M059J (cell line): ENCODE results near the gene KLC1. TPM values are rescaled to one million over a fixed set of nuclear protein-coding genes. Genes with fewer than 3 reads are reported as not detected.

ENCODE experiments used
- DNase-seq: peaks from one replicate; pipeline ENCODE4 v3.0.0-alpha.2; 2012; ENCODE audit warnings: low read depth
- total RNA-seq: library from RNA; depleted of rRNA; stranded (reverse); fragments of >200 nt; shearing (Covaris generic); gene quantifications from 2 replicates; pipeline ENCODE4 v1.2.3, GENCODE V29; 2014

The KLC1 gene
- total RNA-seq, 1 experiment from 2014 or later = 101 TPM

DNA sequence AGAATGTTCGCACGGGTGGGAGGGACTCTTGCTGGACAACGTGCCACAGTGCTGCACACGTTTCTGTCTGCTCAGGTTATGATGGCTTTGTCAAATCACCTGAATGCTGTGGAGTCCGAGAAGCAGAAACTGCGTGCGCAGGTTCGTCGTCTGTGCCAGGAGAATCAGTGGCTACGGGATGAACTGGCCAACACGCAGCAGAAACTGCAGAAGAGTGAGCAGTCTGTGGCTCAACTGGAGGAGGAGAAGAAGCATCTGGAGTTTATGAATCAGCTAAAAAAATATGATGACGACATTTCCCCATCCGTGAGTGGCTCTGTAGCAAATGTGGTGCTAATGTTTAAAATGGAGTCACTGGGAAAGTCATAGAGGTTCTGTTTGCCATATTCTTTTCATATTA is 28.5 kb downstream of the KLC1 start:
- DNase-seq = no peak

DNA sequence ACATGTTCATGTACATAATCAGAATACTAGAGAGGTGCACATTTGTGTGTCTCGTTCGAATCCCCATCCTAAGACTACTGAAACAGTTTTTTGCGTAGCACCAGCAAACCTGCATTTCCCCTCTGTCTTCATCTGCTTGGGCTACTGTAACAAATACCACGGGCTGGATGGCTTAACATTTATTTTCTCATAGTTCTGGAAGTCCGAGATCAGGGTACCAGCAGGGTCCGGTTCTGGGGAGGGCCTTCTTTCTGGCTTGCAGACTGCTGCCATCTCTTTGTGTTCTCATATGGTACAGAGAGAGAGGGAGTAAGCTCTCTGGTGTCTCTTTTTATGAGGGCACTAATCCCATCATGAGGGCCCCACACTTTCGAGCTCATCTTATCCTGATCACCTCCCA is 30.6 kb downstream of the KLC1 start:
- DNase-seq = no peak

DNA sequence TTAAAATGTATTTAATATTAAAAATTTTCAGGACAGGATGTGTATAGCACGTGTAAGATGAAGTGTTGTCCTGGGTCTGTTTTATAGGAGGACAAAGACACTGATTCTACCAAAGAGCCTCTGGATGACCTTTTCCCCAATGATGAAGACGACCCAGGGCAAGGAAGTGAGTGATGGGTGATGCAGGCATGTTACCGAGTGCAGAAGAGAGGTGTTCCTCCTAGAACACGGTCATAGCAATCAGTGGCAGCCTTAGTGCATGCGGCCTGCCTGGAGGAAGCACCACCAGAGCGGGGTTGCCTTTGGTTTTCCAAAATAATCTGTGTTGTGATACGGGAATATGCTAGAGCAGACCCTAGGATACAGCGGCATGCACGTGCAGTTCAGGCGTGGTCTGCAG is 33.0 kb downstream of the KLC1 start:
- no peak for DNase-seq

DNA sequence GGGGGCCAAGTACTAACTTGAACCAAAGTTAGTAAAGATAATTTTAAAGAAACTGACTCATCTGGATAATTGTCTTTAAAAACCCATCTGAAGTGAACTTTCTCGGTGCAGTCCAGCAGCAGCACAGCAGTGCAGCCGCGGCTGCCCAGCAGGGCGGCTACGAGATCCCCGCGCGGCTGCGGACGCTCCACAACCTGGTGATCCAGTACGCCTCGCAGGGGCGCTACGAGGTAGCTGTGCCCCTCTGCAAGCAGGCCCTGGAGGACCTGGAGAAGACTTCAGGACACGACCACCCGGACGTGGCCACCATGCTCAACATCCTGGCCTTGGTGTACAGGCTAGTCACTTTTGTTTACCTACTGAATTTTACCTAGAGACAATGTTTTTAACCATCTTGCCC is 33.6 kb downstream of the KLC1 start:
- no peak for DNase-seq

DNA sequence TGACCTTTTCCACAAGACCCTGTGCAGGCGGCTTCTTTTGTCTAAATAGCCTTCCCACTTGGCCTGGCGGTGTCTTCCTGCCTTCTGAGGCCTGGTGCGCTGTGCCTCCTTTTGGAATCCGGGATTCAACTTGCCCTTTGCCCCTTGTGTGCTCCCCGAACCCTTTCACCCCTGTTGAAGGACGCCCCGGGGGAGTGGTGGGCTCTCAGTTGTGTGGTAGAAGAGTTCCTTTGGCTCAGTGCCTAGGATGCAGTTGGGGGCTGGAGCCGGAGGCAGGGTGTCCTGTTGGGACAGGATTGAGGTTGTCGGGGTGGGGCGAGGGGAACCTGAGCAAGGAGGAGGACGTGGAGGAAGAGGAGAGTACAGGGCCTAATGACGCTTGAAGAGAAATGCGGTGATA is 34.5 kb downstream of the KLC1 start:
- no peak for DNase-seq

DNA sequence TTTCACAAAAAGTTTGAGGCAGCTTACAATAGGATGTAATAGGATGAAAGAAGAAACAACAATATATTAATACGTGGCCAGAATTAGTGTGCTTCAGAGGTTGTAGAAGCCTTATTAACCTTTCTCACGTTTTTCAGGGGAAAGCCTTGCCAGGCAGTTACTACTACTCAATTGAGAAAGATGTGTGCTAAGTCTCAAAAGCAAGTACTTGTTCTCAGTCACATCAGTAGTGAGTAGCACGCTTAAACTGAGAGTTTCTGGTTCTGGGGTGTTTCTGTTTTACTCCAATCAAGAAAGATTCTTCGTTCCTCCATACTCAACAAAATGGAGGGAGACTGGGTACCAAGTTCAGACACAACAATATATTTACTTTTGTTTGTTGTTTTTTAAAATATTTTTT is 38.7 kb downstream of the KLC1 start:
- no peak for DNase-seq

DNA sequence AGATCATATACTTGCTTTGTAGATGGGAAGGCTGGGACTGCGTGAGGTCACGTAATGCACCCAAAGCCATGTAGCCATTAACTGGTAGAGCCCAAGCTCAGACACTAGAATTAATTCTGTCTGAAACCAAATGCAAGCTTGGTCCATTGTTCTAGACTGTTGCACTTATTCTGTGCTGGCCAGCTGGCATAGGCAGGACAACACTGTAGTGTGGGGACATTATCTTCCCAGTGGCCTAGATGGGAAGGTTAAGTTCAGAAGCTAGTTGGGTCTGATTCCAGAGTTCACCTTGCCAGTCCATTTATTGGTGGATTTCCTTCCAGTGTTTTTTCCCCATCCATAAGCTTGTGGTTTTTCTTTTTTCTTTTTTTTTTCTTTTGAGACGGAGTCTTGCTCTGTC is 39.1 kb downstream of the KLC1 start:
- DNase-seq = no peak

DNA sequence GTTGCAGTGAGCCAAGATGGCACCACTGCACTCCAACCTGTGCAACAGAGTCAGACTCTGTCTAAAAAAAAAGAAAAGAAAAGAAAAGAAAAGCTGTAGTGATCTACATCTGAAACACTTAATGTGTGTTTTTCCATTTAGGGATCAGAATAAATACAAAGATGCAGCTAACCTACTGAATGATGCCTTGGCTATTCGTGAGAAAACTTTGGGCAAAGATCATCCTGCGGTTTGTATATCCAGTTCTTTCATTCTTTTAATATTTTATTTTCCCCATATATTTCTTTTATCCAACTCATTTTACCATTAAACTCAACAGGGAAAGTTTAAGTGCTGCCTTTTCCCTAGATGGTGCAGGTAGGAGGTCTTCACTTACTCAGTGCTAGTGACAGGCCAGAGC is 40.4 kb downstream of the KLC1 start:
- no peak for DNase-seq

DNA sequence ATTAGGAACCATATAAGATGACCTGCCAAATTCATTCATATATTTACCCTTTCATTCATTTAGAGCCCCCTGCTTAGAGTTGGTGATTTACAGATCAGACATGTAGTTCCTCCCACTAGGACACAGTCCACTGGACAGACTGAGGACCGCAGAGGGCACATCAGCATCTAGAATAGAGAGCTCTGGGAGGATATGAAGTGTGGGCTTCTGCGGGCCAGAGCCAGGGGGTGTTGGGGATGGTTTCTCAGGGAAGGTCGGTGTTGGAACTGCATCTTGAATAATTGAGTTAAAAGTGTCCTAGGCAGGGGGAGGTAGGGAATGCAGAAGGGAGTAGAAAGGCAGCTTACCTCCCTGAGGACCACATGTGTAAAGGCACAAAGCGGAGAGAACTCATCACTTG is 42.9 kb downstream of the KLC1 start:
- no peak for DNase-seq

DNA sequence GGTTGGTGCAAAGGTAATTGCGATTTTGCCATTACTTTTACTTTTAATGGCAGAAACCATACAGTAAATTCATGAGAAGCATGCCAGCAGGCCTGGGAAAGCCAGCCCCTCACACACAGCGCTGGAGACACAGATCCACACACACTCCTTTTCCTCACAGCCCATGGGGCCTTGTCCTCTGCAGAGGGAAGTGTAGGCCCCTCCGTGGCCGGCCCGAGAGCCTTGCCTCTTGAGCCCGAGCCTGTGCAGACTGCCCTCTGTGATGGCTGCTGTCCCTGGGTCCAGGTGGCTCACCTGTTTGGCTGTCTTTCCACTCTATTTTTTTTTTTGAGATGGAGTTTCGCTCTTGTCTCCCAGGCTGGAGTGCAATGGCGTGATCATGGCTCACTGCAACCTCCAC is 46.9 kb downstream of the KLC1 start:
- DNase-seq = no peak

DNA sequence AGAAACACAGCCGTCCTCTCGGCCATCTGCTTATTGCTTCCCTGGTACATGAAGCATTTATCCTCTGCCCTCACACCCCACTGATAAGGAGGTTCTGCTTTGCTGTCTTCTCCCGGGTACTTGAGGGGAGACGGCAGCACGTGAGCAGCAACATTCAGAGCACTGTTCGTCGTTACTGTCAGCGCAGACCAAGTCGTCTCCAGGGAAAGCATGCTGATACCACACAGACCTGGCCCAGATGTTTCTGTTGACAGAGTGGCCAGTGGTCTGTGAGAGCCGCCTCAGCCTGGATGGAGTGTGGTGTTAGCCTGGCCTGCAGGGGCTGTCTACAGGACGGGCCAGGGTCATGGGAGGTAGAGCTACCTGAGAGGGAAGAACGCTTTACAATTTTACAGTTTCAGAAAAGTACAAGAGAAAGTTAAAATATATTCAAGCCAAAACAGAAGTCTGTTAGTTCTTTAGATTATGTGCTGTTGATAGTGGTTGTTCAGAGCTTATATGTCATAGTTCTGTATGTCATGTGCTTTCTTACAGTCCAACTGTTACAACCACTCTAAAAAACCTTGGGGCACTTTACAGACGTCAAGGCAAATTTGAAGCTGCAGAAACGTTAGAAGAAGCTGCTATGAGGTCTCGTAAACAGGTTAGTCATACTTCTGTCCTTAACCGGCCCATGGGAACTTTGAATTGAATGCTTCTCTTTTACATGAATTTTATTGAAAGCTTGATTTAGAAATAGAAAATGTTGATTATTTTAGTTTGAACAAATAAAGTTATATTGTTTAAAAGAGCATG is 48.1 kb downstream of the KLC1 start:
- DNase-seq = peak; percentile 60

DNA sequence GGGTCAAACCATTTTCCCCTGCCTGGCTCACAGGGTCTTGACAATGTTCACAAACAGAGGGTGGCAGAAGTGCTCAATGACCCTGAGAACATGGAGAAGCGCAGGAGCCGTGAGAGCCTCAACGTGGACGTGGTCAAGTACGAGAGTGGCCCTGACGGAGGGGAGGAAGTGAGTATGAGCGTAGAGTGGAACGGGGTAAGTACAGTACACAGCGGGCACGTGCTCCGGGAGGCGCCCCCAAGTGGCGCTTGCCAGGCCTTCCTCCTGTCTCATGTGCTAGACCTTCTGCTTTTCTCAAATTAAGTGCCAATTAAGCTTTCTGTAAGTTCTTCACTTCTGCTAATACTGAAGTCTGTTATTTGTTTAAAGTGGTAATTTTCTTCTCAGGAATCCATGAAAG is 50.3 kb downstream of the KLC1 start:
- no peak for DNase-seq

DNA sequence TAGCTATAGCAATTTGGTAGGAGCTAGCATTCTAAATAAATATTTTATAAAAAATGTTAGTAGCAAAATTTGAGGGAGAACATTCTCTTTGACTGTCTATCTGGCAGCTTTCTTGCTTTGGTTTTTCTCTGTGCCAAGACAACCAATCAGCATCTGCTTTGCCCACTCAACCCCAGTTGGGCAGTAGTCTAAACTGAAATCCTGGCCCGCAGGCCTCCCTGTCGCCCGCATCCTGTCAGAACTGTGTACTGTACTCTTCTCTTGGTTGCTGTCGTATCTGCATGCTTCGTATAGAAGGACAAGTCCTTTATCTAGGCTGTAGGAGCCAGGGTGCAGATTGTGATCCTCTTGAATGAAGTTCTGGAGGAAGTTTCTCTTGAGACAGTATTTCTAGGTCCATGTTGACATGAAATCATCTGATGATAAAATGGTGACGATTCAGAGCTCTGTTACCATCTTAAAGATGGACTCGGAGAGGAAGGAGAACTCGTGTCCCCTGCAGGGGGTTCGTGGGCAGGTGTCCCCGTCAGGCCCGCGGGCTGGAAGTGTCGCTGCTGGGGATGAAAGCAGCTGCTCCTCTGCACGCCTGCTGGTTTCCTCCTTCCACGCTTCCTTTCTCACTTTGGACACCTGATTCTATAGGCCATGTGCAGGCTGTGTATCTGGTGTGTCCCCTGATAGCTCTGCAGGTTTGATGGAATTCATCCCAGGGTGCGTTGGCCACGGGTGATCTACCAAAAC is 51.6 kb downstream of the KLC1 start:
- DNase-seq = no peak

DNA sequence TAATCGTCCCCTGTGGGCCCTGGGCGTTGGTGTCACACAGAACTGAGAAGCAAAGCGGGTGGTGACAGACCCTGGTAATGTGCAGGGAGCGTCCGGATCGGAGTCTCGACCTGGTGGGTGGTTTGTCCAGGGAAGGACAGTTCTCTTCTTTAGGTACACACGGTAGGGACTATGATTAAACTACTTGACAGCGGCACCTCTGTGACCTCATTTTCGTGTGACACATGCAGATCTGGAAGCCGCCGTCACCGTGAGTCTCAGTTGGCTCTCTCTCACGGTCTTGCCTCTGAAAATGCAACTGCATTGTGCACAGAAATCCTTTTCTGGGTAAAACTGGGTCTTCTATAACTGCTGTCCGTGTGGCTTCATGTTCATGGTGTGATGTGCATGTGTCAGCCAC is 54.1 kb downstream of the KLC1 start:
- no peak for DNase-seq

DNA sequence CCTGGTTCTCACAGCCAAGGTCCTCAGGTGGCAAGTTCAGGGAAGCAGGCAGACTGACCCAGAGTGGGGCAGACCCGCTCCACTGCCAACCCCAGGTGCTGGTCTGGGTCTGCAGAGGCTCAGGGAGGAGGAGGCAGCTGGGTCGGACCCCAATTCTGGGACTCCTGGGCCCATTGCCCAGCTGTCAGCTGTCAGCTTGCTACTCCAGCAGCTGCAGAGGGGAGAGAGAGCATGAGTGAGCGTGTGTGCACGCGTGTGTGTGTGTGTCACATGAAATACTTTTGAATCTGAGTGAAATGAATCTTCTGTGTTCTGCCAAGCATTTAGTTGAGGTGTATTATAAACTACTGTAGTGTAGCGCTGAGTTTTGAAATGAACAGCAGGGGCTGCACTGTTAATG is 55.5 kb downstream of the KLC1 start:
- DNase-seq = no peak

DNA sequence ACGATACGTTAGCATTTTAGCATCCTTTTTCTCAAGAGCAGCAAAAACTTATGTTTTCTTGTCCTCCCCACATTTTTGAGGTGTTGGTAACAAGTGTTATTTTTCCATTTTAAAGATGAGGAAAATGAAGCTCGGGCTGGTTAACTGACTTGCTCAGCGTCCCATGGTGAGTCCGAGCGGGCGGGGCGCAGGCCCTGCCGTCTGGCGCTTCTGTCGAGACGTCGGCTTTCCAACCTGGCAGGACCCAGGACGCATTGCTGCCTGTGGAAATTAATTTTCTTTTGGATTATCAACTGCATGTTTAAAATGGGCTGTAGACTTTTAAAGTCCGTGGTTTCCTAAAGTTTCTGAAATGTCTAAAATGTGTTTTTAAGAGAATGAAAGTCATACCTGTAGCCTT is 55.9 kb downstream of the KLC1 start:
- DNase-seq = no peak

DNA sequence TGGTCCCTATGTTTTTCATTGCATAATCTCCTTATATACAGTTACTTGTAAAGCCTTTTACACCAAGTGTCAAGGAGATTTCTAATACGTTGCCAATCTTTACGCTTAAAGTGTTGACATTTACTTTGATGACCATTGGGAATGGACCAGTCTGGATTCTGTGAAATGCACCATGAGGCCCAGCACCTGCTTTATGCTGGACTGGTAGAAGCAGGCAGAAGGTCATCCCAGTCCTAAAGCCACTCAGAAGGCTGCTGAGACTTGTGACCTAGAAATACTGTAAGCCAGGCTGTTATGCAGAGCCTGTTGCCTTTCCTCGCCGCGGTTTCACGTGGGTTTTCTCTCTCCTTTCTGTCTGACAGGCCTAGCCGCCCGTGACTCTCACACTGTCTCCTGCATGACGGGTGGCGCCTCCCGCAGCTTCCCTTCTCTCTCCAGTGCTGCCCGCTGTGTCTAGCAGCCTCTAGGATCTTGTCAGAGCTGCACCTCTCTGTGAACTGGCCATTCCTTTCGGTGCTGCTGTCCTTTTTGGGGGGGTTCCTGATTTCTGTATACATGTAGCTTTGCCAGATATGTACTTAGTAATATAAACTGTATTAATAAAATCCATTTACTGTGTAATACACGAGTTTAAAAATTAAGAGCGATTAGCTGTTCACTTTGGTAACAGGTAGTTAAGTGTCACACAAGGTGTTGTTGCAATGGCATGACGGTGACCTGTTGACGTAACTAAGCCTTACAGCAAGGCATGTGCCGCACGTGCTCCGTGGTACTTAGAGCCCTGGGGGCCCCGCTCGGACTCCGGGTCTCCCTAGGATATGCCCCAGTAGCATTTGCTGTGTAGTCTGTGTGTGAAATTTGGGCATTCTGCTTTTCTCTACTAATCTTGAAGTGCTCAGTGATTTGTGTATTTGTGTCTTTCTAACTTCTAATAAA is 56.5 kb downstream of the KLC1 start:
- DNase-seq = no peak

DNA sequence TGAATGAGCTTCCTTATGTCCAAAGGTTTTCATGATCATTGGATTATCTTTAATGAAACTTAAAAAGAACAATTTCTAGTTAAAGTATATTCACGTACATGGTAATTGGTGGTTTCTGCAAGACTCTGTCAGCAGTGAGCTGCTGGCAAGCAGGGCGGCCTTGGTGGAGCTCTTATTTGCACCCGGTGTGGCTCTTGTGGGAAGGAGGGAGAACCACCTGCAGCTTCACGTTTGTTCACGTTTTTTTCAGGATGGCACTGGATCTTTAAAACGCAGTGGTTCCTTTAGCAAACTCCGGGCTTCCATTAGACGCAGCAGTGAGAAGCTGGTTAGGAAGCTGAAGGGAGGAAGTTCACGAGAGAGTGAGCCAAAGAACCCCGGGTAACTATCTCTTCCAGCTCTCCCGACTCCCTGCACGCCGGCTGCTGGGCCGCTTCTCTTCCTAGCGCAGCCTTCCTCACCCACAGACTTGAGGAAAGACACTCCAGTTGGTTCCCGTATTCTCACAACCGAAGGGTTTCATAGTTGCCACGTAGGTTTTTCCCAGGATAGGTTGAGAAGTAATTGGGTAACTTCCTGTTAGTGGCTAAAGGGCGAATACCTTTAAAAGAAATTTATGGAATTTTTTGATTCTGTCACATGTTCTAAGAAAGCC is 57.9 kb downstream of the KLC1 start:
- DNase-seq = no peak

DNA sequence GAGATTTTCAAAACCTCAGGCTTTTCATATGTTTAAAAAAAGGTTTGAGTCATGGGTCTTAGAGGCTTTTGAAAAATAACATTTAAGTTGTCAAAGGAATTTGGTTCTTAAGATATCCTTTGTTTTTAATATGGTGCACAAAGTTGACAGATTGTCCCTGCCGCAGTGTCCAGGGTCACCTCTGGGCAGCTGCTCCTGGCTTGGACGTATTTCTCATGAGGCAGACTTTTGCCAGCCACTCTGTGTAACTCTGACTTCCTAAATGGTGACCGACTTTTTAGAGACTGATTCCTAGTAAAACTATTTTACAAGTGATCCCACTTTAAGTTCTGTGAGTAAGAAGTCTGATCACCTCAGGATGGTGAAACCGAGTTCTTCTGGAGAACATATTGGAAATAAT is 58.7 kb downstream of the KLC1 start:
- no peak for DNase-seq

DNA sequence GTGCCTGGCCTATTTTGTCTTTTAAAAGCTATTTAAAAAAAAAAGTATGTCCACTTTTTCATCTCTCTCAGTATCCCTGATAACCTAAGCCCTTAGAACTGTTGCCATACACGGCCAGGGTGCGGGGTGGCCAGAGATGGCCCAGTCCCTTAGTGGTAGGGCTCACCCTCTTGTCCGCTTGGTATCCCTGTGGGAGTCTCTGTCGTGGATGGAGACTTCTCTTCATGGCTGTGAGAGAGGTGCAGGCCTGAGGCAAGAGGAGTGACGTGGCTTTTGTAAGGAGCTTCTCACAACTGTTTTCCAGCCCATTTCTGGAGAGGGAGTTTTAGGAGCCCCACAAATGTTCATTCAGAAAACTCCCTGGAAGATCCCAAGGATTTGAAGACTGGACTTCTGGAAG is 59.4 kb downstream of the KLC1 start:
- DNase-seq = no peak

DNA sequence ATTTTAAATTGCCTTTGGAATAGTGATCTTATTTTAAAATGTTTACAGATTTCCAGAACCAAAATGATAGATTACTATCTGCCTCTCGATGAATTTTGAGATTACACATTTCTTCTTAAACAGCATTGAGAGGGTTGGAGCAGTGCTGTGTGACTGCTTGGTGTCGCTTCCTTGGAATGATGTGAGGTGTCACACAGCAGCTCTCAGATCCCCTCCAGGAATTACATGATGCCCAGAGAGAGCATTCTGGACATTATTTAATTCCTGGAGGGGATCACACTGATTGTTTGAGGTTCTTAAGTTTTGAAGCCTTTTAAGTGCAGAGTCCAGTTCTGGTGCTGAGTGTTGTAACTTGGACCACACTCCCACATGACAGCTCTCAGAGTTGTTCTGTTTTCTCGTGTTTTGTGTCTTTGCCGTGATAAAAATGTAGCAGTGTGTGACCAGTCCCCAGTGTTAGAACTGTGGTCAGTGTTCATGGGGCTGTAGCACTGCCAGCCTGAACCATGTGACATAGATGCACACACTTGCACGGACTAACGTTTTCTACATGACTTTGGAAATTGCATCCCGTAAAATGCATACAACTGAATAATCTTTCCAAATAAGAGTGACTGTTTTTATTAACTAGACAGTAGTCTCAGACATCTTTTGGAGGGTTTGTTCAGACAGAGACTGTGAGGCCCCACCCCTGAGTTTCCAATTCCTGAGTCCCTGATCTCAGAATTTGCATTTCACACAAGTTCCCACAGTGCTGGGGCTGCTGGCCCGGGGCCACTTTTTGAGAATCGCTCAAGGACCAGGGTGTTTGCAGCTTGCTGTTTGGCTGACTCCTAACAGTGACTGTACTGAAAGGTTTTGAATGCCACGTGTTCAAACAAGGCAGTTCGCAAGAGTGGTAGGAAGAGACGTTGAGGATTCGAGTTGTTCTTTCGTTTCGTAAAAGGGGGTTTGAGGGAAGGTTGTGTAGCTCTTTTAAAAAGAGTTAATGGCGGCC is 60.2 kb downstream of the KLC1 start:
- DNase-seq = peak; percentile 16
